ENCODE measurements around the gene TSPEAR. TPM values are rescaled to one million over a fixed set of nuclear protein-coding genes. Genes with fewer than 3 reads are reported as not detected.

TSPEAR gene
- total and polyA plus RNA-seq, 9 of the 15 experiments (the other 6 are each of a cell fraction or from before 2014, with no cell fraction given): not detected

DNA sequence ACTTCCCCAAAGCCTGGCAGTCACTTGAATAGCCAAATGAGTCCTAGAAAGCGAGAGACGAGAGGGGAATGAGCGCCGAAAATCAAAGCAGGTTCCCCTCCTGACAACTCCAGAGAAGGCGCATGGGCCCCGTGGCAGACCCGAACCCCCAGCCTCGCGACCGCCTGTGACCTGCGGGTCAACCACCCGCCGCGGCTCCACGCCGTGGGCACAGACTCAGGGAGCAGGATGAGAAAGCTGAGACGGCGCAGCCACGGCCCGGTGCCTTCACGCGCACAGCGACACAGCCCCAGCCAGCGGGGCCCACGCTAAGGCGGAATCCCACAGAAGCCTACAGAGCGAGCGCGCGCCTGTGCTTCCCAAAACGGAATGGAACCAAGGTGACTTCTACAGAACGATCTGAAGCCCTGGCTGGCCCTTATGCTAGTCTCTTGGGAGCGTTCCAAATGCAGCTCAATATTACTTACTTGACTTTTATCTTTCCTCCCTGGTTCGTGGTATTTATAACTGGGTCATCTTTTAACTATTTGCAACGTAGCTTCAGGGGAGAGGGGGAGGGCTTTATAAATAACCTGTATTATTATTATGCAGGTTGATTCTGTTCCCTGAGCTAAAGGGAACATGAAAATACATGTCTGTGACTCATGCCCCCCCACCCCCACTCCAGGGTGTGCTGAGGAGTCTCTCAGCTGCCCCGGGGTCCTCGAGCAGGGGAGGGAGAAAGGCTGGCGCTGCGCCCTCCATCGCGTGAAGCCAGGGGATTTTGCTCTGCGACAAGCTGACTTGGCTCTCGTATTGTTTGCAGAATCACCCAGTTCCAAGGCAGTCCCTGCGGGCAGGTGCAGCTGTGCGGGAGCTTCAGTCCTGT, 1.7 kb downstream of the TSPEAR start:
- Histone ChIP-seq H3K4me3 (no peak overlapping the region), H3K9me3 (replicated peaks; ENCODE audit: control insufficient read depth, insufficient read depth, low read depth, low read length) (no peaks in the 10 kb centered on the region), H3K79me2 (ENCODE audit: control insufficient read depth, insufficient read depth, low read length) (no peaks in the 10 kb centered on the region), H2AFZ (ENCODE audit: low read depth, low read length) (no peak overlapping the region), H3K36me3 (ENCODE audit: control insufficient read depth, insufficient read depth, low read length) (no peaks in the 10 kb centered on the region), H3K27ac (ENCODE audit: extremely low read depth, low read depth, low read length) (no peak overlapping the region), H3K9me1 (ENCODE audit: control insufficient read depth, insufficient read depth, low read length) (no peaks in the 10 kb centered on the region), H3K27me3 (ENCODE audit: control insufficient read depth in 2 of 2, insufficient read depth in 2 of 2, low read length in 2 of 2) (peaks cover 47 to 68% of the 10 kb centered on the region in 2 experiments; a peak in 4 of 5 replicates), H3K9ac (ENCODE audit: insufficient read depth in 1 of 2, low read depth in 2 of 2, low read length in 2 of 2) (no peak overlapping the region), H4K20me1 (replicated peaks; ENCODE audit: control insufficient read depth, insufficient read depth, low read length) (peaks cover 8% of the 10 kb centered on the region; the same call in 1 of the 2 replicates), H3K4me1 (replicated peaks in 1 of 2; ENCODE audit: control insufficient read depth in 2 of 2, insufficient read depth in 2 of 2, low read length in 2 of 2) (peaks cover 0 to 18% of the 10 kb centered on the region in 2 experiments; a peak in 1 of 5 replicates), H3K4me2 (ENCODE audit: insufficient read depth, low read length) (no peak overlapping the region)
- no peak for ATAC-seq
- BruUV-seq (replicated peaks): no TSS peak
- WGBS (ENCODE audit: insufficient coverage, low coverage, missing lambda C conversion rate): 13% methylated on average over 43 of the region's 45 CpGs
- ChIA-PET CTCF (ENCODE audit: low intra/inter-chr PET ratio) (no interaction called here), POLR2A (interaction anchor here (0.6 to 2.0 kb wide), 3 partner anchors 10 to 1085 kb away, joined by 3 to 8 read pairs (median 3); no protein-coding TSS in a partner anchor)
- FAIRE-seq: no peak
- in situ Hi-C loops (cut with MboI): no loop called here
- intact Hi-C loops (cut with micrococcal nuclease): no loop called here
- no peak for DNase-seq (ENCODE audit: extremely low read depth in 1 of 4, low spot score in 3 of 4)
- TF ChIP-seq FOXA3 (CRISPR knock-in tag; conservative IDR thresholded peaks at IDR 0.05 in 1 of 2, IDR thresholded peaks at IDR 0.05 in 1 of 2) (no peak), ELF1 (tag; IDR thresholded peaks at IDR 0.05) (no peak), CAMTA2 (CRISPR knock-in tag; conservative IDR thresholded peaks at IDR 0.05) (no peak), ZKSCAN8 (CRISPR knock-in tag; IDR thresholded peaks at IDR 0.05) (no peak), ZNF696 (CRISPR knock-in tag; conservative IDR thresholded peaks at IDR 0.05) (no peak), BRD4 (IDR thresholded peaks at IDR 0.05) (no peak), ETV6 (IDR thresholded peaks at IDR 0.05; ENCODE audit: borderline replicate concordance in 1 of 2, low read depth in 2 of 2, low read length in 1 of 2) (no peak), ETV6 (CRISPR knock-in tag; IDR thresholded peaks at IDR 0.05; ENCODE audit: borderline replicate concordance) (no peak), SMARCE1 (IDR thresholded peaks at IDR 0.05) (no peak), MXI1 (IDR thresholded peaks at IDR 0.05; ENCODE audit: low read depth, low read length) (no peak)
- TF ChIP-seq, protein P1, sequence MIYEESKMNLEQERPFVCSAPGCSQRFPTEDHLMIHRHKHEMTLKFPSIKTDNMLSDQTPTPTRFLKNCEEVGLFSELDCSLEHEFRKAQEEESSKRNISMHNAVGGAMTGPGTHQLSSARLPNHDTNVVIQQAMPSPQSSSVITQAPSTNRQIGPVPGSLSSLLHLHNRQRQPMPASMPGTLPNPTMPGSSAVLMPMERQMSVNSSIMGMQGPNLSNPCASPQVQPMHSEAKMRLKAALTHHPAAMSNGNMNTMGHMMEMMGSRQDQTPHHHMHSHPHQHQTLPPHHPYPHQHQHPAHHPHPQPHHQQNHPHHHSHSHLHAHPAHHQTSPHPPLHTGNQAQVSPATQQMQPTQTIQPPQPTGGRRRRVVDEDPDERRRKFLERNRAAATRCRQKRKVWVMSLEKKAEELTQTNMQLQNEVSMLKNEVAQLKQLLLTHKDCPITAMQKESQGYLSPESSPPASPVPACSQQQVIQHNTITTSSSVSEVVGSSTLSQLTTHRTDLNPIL (CRISPR knock-in tag; IDR thresholded peaks at IDR 0.05): no peak
- TF ChIP-seq, protein P2, sequence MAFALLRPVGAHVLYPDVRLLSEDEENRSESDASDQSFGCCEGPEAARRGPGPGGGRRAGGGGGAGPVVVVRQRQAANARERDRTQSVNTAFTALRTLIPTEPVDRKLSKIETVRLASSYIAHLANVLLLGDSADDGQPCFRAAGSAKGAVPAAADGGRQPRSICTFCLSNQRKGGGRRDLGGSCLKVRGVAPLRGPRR (CRISPR knock-in tag; IDR thresholded peaks at IDR 0.05): no peak
- TF ChIP-seq, protein P3, sequence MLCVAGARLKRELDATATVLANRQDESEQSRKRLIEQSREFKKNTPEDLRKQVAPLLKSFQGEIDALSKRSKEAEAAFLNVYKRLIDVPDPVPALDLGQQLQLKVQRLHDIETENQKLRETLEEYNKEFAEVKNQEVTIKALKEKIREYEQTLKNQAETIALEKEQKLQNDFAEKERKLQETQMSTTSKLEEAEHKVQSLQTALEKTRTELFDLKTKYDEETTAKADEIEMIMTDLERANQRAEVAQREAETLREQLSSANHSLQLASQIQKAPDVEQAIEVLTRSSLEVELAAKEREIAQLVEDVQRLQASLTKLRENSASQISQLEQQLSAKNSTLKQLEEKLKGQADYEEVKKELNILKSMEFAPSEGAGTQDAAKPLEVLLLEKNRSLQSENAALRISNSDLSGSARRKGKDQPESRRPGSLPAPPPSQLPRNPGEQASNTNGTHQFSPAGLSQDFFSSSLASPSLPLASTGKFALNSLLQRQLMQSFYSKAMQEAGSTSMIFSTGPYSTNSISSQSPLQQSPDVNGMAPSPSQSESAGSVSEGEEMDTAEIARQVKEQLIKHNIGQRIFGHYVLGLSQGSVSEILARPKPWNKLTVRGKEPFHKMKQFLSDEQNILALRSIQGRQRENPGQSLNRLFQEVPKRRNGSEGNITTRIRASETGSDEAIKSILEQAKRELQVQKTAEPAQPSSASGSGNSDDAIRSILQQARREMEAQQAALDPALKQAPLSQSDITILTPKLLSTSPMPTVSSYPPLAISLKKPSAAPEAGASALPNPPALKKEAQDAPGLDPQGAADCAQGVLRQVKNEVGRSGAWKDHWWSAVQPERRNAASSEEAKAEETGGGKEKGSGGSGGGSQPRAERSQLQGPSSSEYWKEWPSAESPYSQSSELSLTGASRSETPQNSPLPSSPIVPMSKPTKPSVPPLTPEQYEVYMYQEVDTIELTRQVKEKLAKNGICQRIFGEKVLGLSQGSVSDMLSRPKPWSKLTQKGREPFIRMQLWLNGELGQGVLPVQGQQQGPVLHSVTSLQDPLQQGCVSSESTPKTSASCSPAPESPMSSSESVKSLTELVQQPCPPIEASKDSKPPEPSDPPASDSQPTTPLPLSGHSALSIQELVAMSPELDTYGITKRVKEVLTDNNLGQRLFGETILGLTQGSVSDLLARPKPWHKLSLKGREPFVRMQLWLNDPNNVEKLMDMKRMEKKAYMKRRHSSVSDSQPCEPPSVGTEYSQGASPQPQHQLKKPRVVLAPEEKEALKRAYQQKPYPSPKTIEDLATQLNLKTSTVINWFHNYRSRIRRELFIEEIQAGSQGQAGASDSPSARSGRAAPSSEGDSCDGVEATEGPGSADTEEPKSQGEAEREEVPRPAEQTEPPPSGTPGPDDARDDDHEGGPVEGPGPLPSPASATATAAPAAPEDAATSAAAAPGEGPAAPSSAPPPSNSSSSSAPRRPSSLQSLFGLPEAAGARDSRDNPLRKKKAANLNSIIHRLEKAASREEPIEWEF (CRISPR knock-in tag; IDR thresholded peaks at IDR 0.05): no peak
